Measurements from ENCODE around the gene OR7G3. TPM values are rescaled to one million over a fixed set of nuclear protein-coding genes. Genes with fewer than 3 reads are reported as not detected.

The OR7G3 gene
- total RNA-seq = not detected
- long read RNA-seq = 0 reads

GRCh38 chr19:9126900-9127405 lies at the start of gene OR7G3:
OR7G3 (minus strand) TSS chr19:9126950; CDS start chr19:9126950, 0 bp downstream.
- ATAC-seq = no peak
- DNase-seq = no peak
- intact Hi-C loops (cut with DNase I) = no loop called here

DNA sequence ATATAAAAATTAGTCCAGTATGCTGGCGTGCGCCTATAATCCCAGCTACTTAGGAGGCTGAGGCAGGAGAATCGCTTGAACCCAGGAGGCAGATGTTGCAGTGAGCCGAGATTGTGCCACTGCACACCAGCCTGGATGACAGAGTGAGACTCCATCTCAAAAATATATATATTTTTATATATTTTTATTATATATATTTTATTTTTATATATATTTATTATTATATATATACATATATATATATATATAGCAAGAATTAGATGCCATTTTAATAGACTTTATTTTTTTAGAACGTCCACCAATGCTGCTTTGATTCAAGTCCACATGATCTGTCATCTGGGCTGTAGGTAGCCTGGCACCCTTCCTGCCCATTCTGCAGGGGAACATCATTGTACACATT lies 48.6 kb upstream of the OR7G3 start:
- intact Hi-C loops (cut with DNase I) = no loop called here
- DNase-seq (no peak), ATAC-seq (no peak)

GRCh38 chr19:9171393-9171991 lies 44.7 kb upstream of the OR7G3 start:
- ATAC-seq (peak in 1 of 2 donors; percentile 70), DNase-seq (no peak)
- intact Hi-C loops (cut with DNase I) = no loop called here

DNA sequence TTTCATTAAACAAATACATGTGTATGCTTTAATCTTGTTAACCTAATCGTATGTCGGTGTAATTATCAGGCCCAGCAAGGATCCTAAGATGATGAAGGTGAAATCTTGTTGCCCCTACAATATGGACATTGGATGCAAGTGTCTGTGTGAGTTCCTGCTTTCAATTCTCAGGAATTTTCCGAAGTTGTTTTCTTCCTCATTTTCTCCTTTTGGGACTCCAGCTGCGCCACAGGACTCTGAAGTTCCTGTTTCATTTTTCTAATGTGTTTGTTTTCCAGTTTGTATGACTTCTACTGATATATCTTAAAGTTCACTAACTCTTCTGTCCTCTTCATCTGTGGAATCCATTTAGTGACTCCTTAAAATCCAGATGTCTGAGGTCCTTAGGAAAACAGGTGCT lies 40.1 kb upstream of the OR7G3 start:
- DNase-seq = no peak
- intact Hi-C loops (cut with DNase I) = no loop called here

DNA sequence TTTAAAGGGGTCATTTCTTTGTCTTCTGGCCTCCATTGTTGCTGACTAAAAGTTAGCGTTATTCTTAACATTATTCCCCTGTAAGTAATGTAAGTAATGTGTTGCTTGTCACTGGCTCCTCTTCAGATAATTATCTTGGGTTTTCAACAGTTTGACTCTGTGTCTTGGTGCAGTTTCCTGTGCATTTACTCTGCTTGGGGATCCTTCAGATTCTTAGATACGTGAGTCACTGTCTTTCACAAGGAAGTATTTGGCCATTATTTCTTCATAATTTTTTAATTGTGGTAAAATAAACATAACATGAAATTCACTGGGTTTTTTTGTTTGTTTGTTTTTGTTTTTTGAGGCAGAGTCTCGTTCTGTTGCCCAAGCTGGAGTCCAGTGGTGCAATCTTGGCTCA lies 38.5 kb upstream of the OR7G3 start:
- ATAC-seq = no peak
- no peak for DNase-seq
- intact Hi-C loops (cut with DNase I) = no loop called here

More for the DNA sequence above, 40.1 kb upstream of the OR7G3 start:
- no peak for ATAC-seq

- DNase-seq (no peak), ATAC-seq (no peak)
- intact Hi-C loops (cut with DNase I) = no loop called here
These were observed 34.7 kb upstream of the OR7G3 start for GRCh38 chr19:9161427-9161826.

DNA sequence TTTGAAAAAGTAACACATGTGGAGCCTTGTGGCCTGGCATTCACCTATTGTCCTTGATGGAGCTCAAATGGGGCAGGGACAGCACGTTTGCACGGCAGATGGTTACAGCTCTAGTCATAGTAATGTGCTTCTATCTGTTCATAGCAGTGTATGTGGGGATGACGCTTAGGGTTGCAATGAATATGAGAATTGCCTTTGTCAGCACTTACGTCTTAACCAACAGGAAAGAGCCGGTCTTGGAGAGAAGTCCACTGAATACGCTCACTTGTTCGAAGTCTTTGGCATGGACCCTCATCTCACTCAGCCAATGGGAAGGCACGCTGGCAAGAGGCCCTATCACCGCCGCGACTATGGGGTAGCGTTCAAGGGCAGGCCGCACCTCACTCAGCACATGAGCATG lies 33.1 kb upstream of the OR7G3 start:
- intact Hi-C loops (cut with DNase I) = no loop called here
- ATAC-seq (no peak), DNase-seq (no peak)

DNA sequence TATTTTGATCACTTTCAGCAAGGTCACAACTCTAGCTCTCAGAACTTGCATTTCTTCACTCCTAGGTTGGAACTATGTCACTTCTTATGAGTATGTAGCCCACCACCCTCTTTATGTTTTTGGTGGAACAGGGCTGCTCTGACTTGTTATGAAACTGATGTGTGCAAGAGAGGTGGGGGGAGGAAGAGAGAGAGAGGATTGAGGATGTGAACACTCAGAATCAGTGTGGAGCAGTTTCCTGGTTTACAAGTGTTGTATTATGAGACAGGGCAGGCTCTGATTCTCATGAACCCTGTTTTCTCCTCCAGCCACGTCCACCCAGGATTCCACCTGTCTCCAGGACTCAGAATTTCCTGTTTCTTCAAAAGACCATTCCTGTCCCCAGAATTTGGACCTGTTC lies 29.6 kb upstream of the OR7G3 start:
- no peak for DNase-seq
- no peak for ATAC-seq
- intact Hi-C loops (cut with DNase I) = no loop called here

DNA sequence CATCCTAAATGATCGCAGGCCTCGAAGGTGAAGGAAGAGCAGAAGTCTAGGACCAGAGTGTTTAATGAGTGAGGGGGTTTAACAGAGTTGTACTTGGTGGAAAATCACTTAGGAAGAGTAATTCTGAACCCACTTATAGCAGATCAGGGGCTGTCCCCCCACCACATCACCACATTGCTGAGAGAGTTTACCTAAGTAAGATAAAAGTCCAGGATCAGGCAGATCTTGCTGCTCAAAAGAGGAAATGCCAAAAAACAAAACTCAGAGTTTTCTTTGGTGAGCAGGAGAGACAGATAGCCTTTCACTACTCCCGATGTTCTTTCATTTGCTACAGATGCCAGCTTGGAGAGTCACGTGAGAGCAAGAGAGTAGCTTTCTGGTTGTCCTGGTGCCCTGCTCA lies 28.8 kb upstream of the OR7G3 start:
- no peak for DNase-seq
- intact Hi-C loops (cut with DNase I) = no loop called here
- ATAC-seq = no peak

- DNase-seq (no peak), ATAC-seq (no peak)
- intact Hi-C loops (cut with DNase I) = no loop called here
These were observed 24.6 kb upstream of the OR7G3 start for GRCh38 chr19:9151367-9151766.

- intact Hi-C loops (cut with DNase I) = no loop called here
- ATAC-seq (no peak), DNase-seq (no peak)
These were observed 23.9 kb upstream of the OR7G3 start for GRCh38 chr19:9150650-9151049.

GRCh38 chr19:9149997-9150396 lies 23.2 kb upstream of the OR7G3 start:
- intact Hi-C loops (cut with DNase I) = no loop called here
- DNase-seq = no peak
- ATAC-seq = no peak

GRCh38 chr19:9148697-9149096 lies 21.9 kb upstream of the OR7G3 start:
- DNase-seq (no peak), ATAC-seq (no peak)
- intact Hi-C loops (cut with DNase I) = no loop called here

- ATAC-seq = no peak
- intact Hi-C loops (cut with DNase I) = no loop called here
- no peak for DNase-seq
These were observed 20.1 kb upstream of the OR7G3 start for GRCh38 chr19:9146882-9147281.

GRCh38 chr19:9144920-9145319 lies 18.2 kb upstream of the OR7G3 start:
- DNase-seq (no peak), ATAC-seq (no peak)
- intact Hi-C loops (cut with DNase I) = no loop called here

- intact Hi-C loops (cut with DNase I) = no loop called here
- ATAC-seq (peak; percentile 99), DNase-seq (peak; percentile 95)
These were observed 13.6 kb upstream of the OR7G3 start, which contains the start of gene ZNF317 for GRCh38 chr19:9140159-9140874. ZNF317 (plus strand) TSS chr19:9140397; CDS start chr19:9156017, 15,620 bp downstream.

GRCh38 chr19:9139609-9140158 lies 12.9 kb upstream of the OR7G3 start:
- ATAC-seq = no peak
- intact Hi-C loops (cut with DNase I) = loop anchor here in 1 of 2 donors (5.0 kb wide), 1 partner anchor 658 kb away; no protein-coding TSS in a partner anchor
- no peak for DNase-seq

DNA sequence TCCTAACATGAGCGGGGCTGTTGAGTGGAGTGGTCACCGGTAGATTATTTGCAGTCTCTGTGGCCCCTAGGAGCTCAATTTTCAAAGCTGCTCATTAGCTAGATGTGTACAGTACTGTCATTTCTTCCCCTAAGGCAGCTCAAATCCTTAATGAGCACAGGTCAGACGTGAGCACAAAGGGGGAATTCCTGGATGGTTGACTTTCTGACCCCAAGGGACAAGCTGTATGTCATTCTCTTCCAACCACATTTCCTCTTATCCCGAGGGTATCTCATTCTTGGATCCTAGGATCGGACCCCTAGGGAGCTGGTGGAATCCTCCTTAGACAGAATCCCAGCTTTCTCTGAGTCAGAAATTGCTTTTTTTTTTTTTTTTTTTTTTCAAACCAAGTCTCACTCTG lies 5.7 kb upstream of the OR7G3 start:
- ATAC-seq (no peak), DNase-seq (no peak)
- intact Hi-C loops (cut with DNase I) = no loop called here

- DNase-seq = no peak
- no peak for ATAC-seq
- intact Hi-C loops (cut with DNase I) = no loop called here
These were observed 4.2 kb upstream of the OR7G3 start for GRCh38 chr19:9130965-9131364.

- DNase-seq = no peak
- intact Hi-C loops (cut with DNase I) = no loop called here
- no peak for ATAC-seq
These were observed 1.4 kb upstream of the OR7G3 start for GRCh38 chr19:9128171-9128570.

GRCh38 chr19:9116547-9116946 lies 10.2 kb downstream of the OR7G3 start:
- intact Hi-C loops (cut with DNase I) = no loop called here
- DNase-seq (no peak), ATAC-seq (peak in 1 of 2 donors; percentile 31)

All from left cardiac atrium (tissue), 4 donors.